HPDE6-E6E7 (cell line): ENCODE measurements around the gene LRMDA.
A peak's percentile ranks its signal among the peaks of the same experiment; 100 is the strongest.

Source experiments
- DNase-seq: peaks from one replicate; pipeline ENCODE4 v3.0.0; 2011; ENCODE audit warnings: missing footprints; ENCODE audit errors: extremely low spot score

LRMDA gene

GRCh38 chr10:76302481-76302880 is 871.1 kb downstream of the LRMDA start:
- no peak for DNase-seq

GRCh38 chr10:76302961-76303630 is 871.7 kb downstream of the LRMDA start:
- no peak for DNase-seq

- DNase-seq: peak; percentile 54
Observed at GRCh38 chr10:76303682-76304316, 872.4 kb downstream of the LRMDA start.

GRCh38 chr10:76305930-76306615 is 874.6 kb downstream of the LRMDA start:
- DNase-seq: no peak

- DNase-seq: no peak
Observed at GRCh38 chr10:76306856-76307255, 875.4 kb downstream of the LRMDA start.

GRCh38 chr10:76309070-76309469 is 877.6 kb downstream of the LRMDA start:
- DNase-seq: no peak

GRCh38 chr10:76309741-76310587 is 878.5 kb downstream of the LRMDA start:
- no peak for DNase-seq

- no peak for DNase-seq
Observed at GRCh38 chr10:76310588-76311080, 879.2 kb downstream of the LRMDA start.

GRCh38 chr10:76311752-76312636 is 880.6 kb downstream of the LRMDA start:
- DNase-seq: peak; percentile 17

- no peak for DNase-seq
Observed at GRCh38 chr10:76315240-76315639, 883.8 kb downstream of the LRMDA start.

GRCh38 chr10:76316234-76316633 is 884.8 kb downstream of the LRMDA start:
- no peak for DNase-seq

- no peak for DNase-seq
Observed at GRCh38 chr10:76317078-76317477, 885.7 kb downstream of the LRMDA start.

- DNase-seq: no peak
Observed at GRCh38 chr10:76318211-76318610, 886.8 kb downstream of the LRMDA start.

- DNase-seq: no peak
Observed at GRCh38 chr10:76319661-76320060, 888.2 kb downstream of the LRMDA start.

- DNase-seq: no peak
Observed at GRCh38 chr10:76324283-76324682, 892.9 kb downstream of the LRMDA start.

- no peak for DNase-seq
Observed at GRCh38 chr10:76327441-76327840, 896.0 kb downstream of the LRMDA start.

GRCh38 chr10:76328348-76328747 is 896.9 kb downstream of the LRMDA start:
- no peak for DNase-seq

GRCh38 chr10:76329891-76330575 is 898.6 kb downstream of the LRMDA start:
- peak; percentile 48 for DNase-seq

- no peak for DNase-seq
Observed at GRCh38 chr10:76331742-76332141, 900.3 kb downstream of the LRMDA start.

- DNase-seq: no peak
Observed at GRCh38 chr10:76333326-76333725, 901.9 kb downstream of the LRMDA start.
